PC-9 (cell line): ENCODE measurements around the gene SCCPDH.

Experiments
- EZH2 ChIP-seq: fragments of 200-600 bp; sonication (generic); IDR thresholded peaks from 2 replicates; pipeline ENCODE4 v1.8.0; 2017; ENCODE audit warnings: antibody characterized with exemption, low read depth
- TF ChIP-seq, protein P1 (sequence below): fragments of 200-600 bp; sonication (generic); conservative IDR thresholded peaks from 2 replicates; pipeline ENCODE4 v1.6.1; 2017; ENCODE audit warnings: mixed run types, antibody characterized with exemption, mild to moderate bottlenecking, moderate library complexity

DNA sequence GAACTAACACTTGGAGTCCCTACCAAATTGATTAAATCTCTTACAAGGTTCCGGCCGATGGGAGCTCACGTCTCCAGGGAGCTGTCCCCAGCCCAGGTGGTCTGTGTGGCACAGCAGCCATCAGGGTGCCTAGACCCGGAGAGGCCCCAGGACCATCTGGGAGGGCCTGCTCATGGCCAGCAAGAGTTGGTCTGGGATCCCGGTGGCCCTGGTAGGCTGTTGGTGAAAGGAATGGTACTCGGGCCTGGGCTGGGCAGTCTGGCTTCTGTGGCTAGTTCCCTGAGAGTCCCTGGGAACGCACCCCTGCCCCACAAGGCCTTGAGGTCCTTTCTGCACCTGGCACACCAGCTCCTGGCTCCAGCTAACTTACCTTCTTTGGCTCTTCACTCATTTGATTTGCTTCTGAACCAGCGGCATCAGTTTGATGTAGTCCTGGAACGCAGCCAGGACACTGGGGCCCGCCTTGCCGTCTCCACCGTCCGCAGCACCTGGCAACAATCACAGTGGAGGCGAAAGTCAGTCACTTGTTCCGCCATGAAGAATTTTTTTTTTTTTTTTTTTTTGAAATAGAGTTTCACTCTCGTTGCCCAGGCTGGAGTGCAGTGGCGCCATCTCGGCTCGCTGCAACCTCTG is 62.5 kb downstream of the SCCPDH start:
- TF ChIP-seq, protein P1, sequence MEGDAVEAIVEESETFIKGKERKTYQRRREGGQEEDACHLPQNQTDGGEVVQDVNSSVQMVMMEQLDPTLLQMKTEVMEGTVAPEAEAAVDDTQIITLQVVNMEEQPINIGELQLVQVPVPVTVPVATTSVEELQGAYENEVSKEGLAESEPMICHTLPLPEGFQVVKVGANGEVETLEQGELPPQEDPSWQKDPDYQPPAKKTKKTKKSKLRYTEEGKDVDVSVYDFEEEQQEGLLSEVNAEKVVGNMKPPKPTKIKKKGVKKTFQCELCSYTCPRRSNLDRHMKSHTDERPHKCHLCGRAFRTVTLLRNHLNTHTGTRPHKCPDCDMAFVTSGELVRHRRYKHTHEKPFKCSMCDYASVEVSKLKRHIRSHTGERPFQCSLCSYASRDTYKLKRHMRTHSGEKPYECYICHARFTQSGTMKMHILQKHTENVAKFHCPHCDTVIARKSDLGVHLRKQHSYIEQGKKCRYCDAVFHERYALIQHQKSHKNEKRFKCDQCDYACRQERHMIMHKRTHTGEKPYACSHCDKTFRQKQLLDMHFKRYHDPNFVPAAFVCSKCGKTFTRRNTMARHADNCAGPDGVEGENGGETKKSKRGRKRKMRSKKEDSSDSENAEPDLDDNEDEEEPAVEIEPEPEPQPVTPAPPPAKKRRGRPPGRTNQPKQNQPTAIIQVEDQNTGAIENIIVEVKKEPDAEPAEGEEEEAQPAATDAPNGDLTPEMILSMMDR: no peak
- TF ChIP-seq EZH2: no peak
